ENCODE data around the gene FUCA1. TPM values are rescaled to one million over a fixed set of nuclear protein-coding genes. Genes with fewer than 3 reads are reported as not detected.
"Not testable (repeated sequence)": the region's sequence is repeated elsewhere in the genome, so short reads cannot be mapped to it uniquely, and the experiment has no call there.

Gene FUCA1
- polyA plus RNA-seq, 4 donors, result 43.8 to 55.2 (median 48.5) TPM

DNA sequence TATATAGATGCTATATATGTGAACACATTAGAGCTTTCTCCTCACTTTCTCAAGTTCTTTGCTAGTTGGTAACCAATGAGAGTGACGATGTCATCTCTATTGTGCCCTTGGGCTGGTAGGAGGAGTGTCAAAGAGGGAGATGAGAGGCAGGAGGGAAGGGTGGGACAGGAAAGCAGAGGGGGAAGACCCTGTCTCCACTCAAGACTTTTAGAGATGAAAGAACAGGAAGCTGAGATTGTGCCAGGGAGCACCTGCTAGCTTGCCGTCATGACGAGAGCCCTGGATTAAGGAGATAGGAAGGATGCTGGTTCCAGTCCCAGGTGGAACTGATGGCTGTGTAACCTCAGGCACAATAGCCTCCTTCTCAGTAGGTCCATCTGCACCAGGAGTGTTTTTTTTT is 28.4 kb upstream of the FUCA1 start:
- no peak for DNase-seq (ENCODE audit: low read depth in 4 of 4, low spot score in 3 of 4)

GRCh38 chr1:23895993-23896392 is 27.9 kb upstream of the FUCA1 start:
- no peak for DNase-seq (ENCODE audit: low read depth in 4 of 4, low spot score in 3 of 4)

GRCh38 chr1:23895082-23895481 is 27.0 kb upstream of the FUCA1 start:
- DNase-seq (ENCODE audit: low read depth in 4 of 4, low spot score in 3 of 4), result no peak

DNA sequence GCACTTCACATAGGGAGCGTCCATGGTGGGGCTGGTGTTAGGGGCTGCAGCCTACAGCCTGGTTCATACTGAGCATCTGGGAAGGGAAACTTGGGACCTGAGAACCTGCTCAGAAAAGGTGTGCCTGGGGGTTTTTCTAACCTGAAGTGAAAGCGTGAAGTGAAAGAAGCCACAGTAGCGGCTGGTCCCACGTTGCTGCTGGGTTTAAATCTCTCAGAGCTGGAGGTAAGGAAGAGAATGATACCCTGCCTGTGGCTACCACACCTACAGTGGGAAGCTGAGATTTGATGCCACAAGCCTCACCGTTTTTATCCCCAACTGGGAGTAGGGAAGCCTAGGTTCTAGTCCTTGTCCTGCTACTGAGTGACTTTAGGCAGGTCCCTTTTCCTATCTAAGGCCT is 21.0 kb upstream of the FUCA1 start:
- no peak for DNase-seq (ENCODE audit: low read depth in 4 of 4, low spot score in 3 of 4)

DNA sequence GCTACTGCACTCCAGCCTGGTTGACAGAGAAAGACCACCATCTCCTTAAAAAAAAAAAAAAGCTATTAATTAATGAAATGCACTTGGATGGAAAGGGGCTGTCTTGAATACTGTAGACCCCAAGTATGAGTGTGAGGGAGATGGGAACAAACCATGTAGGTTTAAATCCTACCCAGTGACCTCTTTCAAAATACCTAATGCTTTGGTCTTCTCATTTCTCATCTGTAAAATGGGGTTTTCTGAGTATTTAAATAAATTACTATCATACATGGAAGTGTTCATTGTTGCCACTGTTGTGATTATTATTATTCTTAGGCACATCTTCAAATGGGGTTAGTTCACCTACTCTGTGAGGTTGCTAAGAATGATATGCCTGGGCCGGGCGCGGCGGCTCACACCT is 17.1 kb upstream of the FUCA1 start:
- DNase-seq (ENCODE audit: low read depth in 4 of 4, low spot score in 3 of 4), result no peak

GRCh38 chr1:23882746-23883145 is 14.7 kb upstream of the FUCA1 start:
- no peak for DNase-seq (ENCODE audit: low read depth in 4 of 4, low spot score in 3 of 4)

- no peak for DNase-seq (ENCODE audit: low read depth in 4 of 4, low spot score in 3 of 4)
These were observed 11.7 kb upstream of the FUCA1 start for GRCh38 chr1:23879809-23880208.

- no peak for DNase-seq (ENCODE audit: low read depth in 4 of 4, low spot score in 3 of 4)
These were observed 10.6 kb upstream of the FUCA1 start for GRCh38 chr1:23878668-23879067.

- no peak for DNase-seq (ENCODE audit: low read depth in 4 of 4, low spot score in 3 of 4)
These were observed 7.3 kb upstream of the FUCA1 start for GRCh38 chr1:23875382-23875781.

DNA sequence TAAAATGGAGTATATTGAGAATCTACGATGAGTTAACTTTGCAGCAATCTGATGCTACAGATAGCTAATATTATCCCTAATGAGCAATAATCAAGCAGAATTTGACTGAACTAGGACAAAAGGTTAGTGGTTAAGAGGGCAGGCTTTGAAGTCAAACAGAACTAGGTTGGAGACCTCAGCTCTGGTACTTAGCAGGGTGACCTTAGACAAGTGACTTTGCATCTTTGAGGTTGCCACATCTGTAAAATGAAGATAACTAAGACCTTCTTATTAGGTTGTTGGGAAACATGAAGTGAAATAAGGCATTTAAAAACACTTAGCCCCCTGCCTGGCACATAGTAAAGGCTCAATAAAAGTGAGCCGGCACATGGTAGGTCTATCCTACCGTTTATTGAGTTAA is 4.3 kb upstream of the FUCA1 start:
- no peak for DNase-seq (ENCODE audit: low read depth in 4 of 4, low spot score in 3 of 4)

DNA sequence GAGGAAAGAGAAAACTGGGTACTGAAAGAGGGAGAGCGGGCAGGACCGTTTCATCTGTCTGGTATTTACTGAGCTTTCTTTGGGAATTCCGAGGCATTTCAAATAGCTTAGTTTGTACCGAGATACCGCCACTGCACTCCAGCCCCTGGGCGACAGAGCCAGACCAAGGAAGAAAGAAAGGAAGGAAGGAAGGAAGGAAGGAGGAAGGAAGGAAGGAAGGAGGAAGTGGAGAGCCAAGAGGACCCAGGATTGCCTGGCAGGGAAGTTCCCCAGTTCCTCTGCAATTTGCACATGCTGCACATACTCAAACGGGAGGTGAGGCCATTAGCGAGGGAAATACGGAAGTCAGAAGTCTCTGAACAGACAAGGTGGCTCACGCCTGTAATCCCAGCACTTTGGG is 961 bp upstream of the FUCA1 start:
- DNase-seq (ENCODE audit: low read depth in 4 of 4, low spot score in 3 of 4), result no peak

GRCh38 chr1:23868557-23869016 is 497 bp upstream of the FUCA1 start:
- DNase-seq (ENCODE audit: low read depth in 4 of 4, low spot score in 3 of 4), result no peak

DNA sequence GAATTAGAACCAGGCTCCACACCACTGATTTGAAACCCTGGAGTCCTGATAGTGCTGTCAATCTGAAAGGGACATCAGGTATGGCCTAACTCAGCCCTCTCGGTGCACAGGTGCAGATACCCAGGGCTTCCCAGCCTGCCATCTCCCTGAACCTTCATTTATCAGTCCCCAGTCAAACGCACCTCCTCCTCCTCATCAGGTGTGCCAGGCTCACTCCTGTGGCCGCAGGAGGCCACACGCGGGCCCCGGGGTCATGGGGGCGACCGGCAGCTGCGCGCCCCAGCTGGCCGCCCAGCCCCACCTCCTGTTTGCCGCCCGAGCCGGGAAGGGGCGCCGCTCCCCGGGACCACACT is 572 bp downstream of the FUCA1 start:
- no peak for DNase-seq (ENCODE audit: low read depth in 4 of 4, low spot score in 3 of 4)

DNA sequence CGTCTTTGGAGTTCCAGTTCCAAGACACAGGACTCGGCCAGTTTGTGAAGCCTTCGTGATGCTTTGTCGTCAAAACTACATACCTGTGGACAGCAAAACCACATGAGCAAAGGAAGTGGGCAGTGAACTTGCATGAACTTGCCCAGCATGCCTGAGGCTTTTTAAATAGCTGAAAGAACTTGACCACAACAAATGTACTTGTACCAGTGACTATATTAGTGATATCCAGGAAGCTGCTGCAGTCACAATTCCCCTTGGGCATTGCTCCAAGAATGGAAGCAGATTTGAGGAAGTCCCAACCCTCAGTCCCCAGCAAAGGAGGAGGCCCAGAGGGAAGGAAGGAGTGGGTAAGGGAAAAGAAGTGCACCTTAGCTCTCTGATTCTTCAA is 2.6 kb downstream of the FUCA1 start:
- DNase-seq (ENCODE audit: low read depth in 4 of 4, low spot score in 3 of 4), result no peak

GRCh38 chr1:23864801-23865542 is 3.1 kb downstream of the FUCA1 start:
- DNase-seq (ENCODE audit: low read depth in 4 of 4, low spot score in 3 of 4), result no peak

DNA sequence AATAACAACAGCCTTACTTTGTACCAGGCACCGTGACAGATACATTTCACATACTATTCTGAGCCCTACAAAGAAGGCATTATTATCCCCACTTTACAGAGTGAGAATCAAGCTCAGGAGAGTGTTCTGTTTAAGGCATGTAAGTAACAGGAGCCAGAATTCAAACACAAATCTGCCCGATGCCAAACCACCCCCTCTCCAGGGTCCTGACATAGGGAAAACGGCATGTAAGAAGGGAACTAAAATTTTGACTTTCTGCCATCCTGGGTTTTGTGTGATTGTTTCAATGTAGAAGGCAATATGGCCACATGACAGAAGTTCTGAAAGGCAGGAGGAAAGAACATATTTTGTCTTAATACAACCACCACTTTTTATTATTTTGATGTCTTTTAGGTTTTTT is 5.5 kb downstream of the FUCA1 start:
- DNase-seq (ENCODE audit: low read depth in 4 of 4, low spot score in 3 of 4), result no peak

DNA sequence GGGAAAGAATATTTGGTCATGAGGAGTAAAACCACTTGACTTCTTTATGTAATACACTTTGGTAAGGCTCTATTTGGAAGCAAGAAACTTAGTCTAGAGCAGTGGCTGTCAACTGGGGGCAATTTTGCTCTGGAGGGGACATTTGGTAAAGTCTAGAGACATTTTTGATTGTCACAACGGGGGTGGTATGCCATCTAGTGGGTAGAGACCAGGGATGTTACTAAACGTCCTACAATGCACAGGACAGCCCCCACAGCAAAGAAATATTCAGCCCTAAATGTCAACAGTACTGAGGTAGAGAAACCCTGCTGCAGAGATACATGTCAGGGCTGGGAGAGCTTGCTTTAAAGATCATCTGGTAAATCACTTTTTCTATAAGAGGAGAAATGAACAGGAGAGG is 13.5 kb downstream of the FUCA1 start:
- DNase-seq (ENCODE audit: low read depth in 4 of 4, low spot score in 3 of 4), result no peak

GRCh38 chr1:23853124-23853523 is 15.0 kb downstream of the FUCA1 start:
- not testable (repeated sequence) for DNase-seq (ENCODE audit: low read depth in 4 of 4, low spot score in 3 of 4)

- DNase-seq (ENCODE audit: low read depth in 4 of 4, low spot score in 3 of 4), result not testable (repeated sequence)
These were observed 16.7 kb downstream of the FUCA1 start for GRCh38 chr1:23851406-23851805.

GRCh38 chr1:23848673-23849616 is 19.1 kb downstream of the FUCA1 start:
- no peak for DNase-seq (ENCODE audit: low read depth in 4 of 4, low spot score in 3 of 4)

GRCh38 chr1:23847482-23848095 is 20.5 kb downstream of the FUCA1 start:
- not testable (repeated sequence) for DNase-seq (ENCODE audit: low read depth in 4 of 4, low spot score in 3 of 4)
